ENCODE results near the gene SCP2.

DNA sequence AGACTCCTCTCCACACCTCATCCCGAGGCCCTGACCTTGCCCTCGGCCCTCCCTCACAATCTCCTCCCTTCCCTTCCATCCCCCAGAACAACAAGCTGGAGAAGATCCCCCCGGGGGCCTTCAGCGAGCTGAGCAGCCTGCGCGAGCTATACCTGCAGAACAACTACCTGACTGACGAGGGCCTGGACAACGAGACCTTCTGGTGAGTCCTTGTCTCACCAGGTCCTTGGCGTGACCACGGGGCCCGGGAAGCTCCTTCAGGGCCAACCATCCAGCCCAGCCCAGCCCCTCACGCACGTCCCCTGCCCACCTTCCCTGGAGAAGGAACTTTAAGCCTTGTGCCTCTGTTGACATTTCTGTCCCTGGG is 150.5 kb downstream of the SCP2 start:
- TF ChIP-seq, protein P1, sequence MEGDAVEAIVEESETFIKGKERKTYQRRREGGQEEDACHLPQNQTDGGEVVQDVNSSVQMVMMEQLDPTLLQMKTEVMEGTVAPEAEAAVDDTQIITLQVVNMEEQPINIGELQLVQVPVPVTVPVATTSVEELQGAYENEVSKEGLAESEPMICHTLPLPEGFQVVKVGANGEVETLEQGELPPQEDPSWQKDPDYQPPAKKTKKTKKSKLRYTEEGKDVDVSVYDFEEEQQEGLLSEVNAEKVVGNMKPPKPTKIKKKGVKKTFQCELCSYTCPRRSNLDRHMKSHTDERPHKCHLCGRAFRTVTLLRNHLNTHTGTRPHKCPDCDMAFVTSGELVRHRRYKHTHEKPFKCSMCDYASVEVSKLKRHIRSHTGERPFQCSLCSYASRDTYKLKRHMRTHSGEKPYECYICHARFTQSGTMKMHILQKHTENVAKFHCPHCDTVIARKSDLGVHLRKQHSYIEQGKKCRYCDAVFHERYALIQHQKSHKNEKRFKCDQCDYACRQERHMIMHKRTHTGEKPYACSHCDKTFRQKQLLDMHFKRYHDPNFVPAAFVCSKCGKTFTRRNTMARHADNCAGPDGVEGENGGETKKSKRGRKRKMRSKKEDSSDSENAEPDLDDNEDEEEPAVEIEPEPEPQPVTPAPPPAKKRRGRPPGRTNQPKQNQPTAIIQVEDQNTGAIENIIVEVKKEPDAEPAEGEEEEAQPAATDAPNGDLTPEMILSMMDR (IDR thresholded peaks at IDR 0.05): no peak
- TF ChIP-seq POLR2AphosphoS5 (IDR thresholded peaks at IDR 0.05; ENCODE audit: insufficient read depth in 1 of 2, low read depth in 1 of 2): no peak
